MM.1S (cell line): ENCODE measurements around the gene SLAIN2.
"Not testable (repeated sequence)": the region's sequence is repeated elsewhere in the genome, so short reads cannot be mapped to it uniquely, and the experiment has no call there.

Experiments
- DNase-seq: peaks from one replicate; pipeline ENCODE4 v3.0.0-alpha.2; 2015
- H2AFZ ChIP-seq: fragments of 300-600 bp; sonication (generic); 2 replicates; pipeline ENCODE4 v1.6.0; 2016; ENCODE audit warnings: antibody characterized with exemption, low read length
- H3F3A ChIP-seq: fragments of 300-600 bp; sonication (generic); 2 replicates; pipeline ENCODE4 v1.6.1; 2016; ENCODE audit warnings: mild to moderate bottlenecking, antibody characterized with exemption, low read length, moderate library complexity, mixed read lengths; ENCODE audit not compliant: insufficient read depth
- H3K27ac ChIP-seq: fragments of 300-600 bp; sonication (generic); 2 replicates; pipeline ENCODE4 v1.5.1; 2016; ENCODE audit warnings: mild to moderate bottlenecking, low read length
- H3K27me3 ChIP-seq: fragments of 300-600 bp; sonication (generic); replicated peaks from 2 replicates; pipeline ENCODE4 v1.6.0; 2016; ENCODE audit warnings: low read length; ENCODE audit not compliant: insufficient read depth
- H3K36me3 ChIP-seq: fragments of 300-600 bp; sonication (generic); replicated peaks from 2 replicates; pipeline ENCODE4 v1.6.1; 2016; ENCODE audit warnings: mild to moderate bottlenecking, low read length, mixed read lengths; ENCODE audit not compliant: insufficient read depth
- H3K4me1 ChIP-seq: fragments of 300-600 bp; sonication (generic); 2 replicates; pipeline ENCODE4 v1.6.1; 2016; ENCODE audit warnings: low read length, mixed read lengths
- H3K4me2 ChIP-seq: fragments of 300-600 bp; sonication (generic); 2 replicates; pipeline ENCODE4 v1.6.0; 2016; ENCODE audit warnings: low read depth, low read length
- H3K4me3 ChIP-seq: fragments of 300-600 bp; sonication (generic); 2 replicates; pipeline ENCODE4 v1.5.1; 2016; ENCODE audit warnings: low read length, mixed read lengths
- H3K79me2 ChIP-seq: fragments of 300-600 bp; sonication (generic); 2 replicates; pipeline ENCODE4 v1.6.1; 2016; ENCODE audit warnings: mixed run types, low read length, mixed read lengths
- H3K9ac ChIP-seq: fragments of 300-600 bp; sonication (generic); 2 replicates; pipeline ENCODE4 v1.6.1; 2016; ENCODE audit warnings: low read length, mixed read lengths
- H3K9me2 ChIP-seq: fragments of 300-600 bp; sonication (generic); replicated peaks from 2 replicates; pipeline ENCODE4 v1.6.1; 2016; ENCODE audit warnings: mild to moderate bottlenecking, low read length, mixed read lengths; ENCODE audit not compliant: insufficient read depth
- H3K9me3 ChIP-seq: fragments of 300-600 bp; sonication (generic); replicated peaks from 2 replicates; pipeline ENCODE4 v1.6.1; 2016; ENCODE audit warnings: mild to moderate bottlenecking, low read length, mixed read lengths; ENCODE audit not compliant: insufficient read depth
- H4K20me1 ChIP-seq: fragments of 300-600 bp; sonication (generic); 2 replicates; pipeline ENCODE4 v1.6.1; 2016; ENCODE audit warnings: mild to moderate bottlenecking, low read length, moderate library complexity, mixed read lengths; ENCODE audit not compliant: insufficient read depth
- CTCF ChIP-seq: fragments of 300-600 bp; sonication (generic); IDR thresholded peaks from 2 replicates; pipeline ENCODE4 v1.5.1; 2016; ENCODE audit warnings: antibody characterized with exemption, low read length, mixed read lengths
- EZH2 ChIP-seq: fragments of 300-600 bp; sonication (generic); optimal IDR thresholded peaks from 2 replicates; pipeline ENCODE3; 2017; ENCODE audit warnings: low read depth, mild to moderate bottlenecking, antibody characterized with exemption, low read length, mixed read lengths
- EZH2phosphoT487 ChIP-seq: fragments of 300-600 bp; sonication (generic); IDR thresholded peaks from 2 replicates; pipeline ENCODE4 v1.6.1; 2018; ENCODE audit warnings: antibody characterized with exemption, low read length

The SLAIN2 gene

DNA sequence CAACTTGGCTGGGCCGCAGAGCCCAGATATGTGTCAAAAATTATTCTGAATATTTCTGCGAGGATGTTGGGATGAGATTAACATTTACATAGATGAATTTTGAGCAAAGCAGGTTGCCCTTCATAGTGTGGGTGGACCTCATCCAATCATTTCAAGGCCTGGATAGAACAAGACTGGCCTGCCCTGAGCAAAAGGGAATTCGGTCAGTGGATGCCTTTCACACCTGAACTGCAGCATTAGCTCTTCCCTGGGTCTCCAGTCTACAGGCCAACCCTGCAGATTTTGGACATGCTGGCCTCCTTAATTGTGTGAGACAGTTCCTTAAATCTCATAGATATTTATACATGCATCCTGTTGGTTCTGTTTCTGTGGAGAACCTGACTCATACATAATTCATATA is 109.4 kb downstream of the SLAIN2 start:
- no peak for DNase-seq
- Histone ChIP-seq H3K9me3 (no peaks in the 10 kb centered on the region), H3K79me2 (no peaks in the 10 kb centered on the region), H3K27me3 (no peaks in the 10 kb centered on the region), H3K27ac (no peak overlapping the region), H3K36me3 (no peaks in the 10 kb centered on the region), H3F3A (no peaks in the 10 kb centered on the region), H3K9me2 (no peaks in the 10 kb centered on the region), H3K4me3 (no peak overlapping the region), H3K9ac (no peak overlapping the region), H3K4me1 (no peaks in the 10 kb centered on the region), H3K4me2 (no peak overlapping the region), H4K20me1 (no peaks in the 10 kb centered on the region), H2AFZ (no peak overlapping the region)
- TF ChIP-seq EZH2 (no peak), EZH2phosphoT487 (no peak), CTCF (no peak)

DNA sequence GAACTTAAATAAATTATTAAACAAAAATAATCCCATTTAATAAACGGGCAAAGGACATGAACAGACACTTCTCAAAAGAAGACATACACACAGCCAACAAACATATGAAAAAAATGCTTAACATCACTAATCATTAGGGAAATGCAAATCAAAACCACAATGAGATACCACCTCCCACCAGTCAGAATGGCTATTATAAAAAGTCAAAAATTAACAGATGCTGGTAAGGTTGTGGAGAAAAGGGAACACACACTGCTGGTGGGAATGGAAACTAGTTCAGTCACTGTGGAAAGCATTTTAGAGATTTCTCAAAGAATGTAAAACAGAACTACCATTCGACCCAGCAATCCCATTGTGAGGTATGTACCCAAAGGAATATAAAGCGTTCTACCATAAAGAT is 110.3 kb downstream of the SLAIN2 start:
- H3K9me2 ChIP-seq, H3K9me3 ChIP-seq, DNase-seq, H3K36me3 ChIP-seq, H3K4me1 ChIP-seq, H3K79me2 ChIP-seq, H3K27me3 ChIP-seq, H3K4me3 ChIP-seq, H2AFZ ChIP-seq, H3K4me2 ChIP-seq, H3F3A ChIP-seq, H3K27ac ChIP-seq, H3K9ac ChIP-seq, H4K20me1 ChIP-seq: not testable (repeated sequence)

DNA sequence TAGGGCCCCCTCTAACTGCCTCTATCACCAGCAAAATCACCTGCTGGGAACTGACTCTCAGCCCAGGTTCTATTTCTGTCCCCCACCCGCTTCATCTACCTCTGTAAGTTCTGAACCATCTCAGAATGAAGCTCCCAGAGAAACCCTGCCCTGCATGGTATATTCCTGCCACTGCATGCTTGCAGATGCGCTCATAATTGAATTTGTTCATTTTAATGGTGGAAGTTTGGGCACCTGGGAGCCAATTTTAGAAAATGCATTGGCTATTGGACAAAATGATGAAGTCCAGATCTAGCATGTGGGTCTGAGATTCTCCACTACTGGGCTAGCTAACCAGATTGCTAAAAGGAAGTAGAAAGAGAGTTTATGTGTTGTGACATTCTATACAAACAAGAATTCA is 113.3 kb downstream of the SLAIN2 start:
- no peaks in the 10 kb centered on the region for H3K36me3 ChIP-seq
- H3K79me2 ChIP-seq: no peaks in the 10 kb centered on the region
- H3F3A ChIP-seq: no peaks in the 10 kb centered on the region
- no peak for DNase-seq
- no peaks in the 10 kb centered on the region for H3K9me2 ChIP-seq
- no peak overlapping the region for H3K27ac ChIP-seq
- no peaks in the 10 kb centered on the region for H3K9me3 ChIP-seq
- no peaks in the 10 kb centered on the region for H4K20me1 ChIP-seq
- H3K4me2 ChIP-seq: no peak overlapping the region
- no peak overlapping the region for H2AFZ ChIP-seq
- H3K27me3 ChIP-seq: no peaks in the 10 kb centered on the region
- no peak overlapping the region for H3K9ac ChIP-seq
- no peaks in the 10 kb centered on the region for H3K4me1 ChIP-seq
- TF ChIP-seq CTCF (no peak), EZH2phosphoT487 (no peak), EZH2 (no peak)
- H3K4me3 ChIP-seq: no peak overlapping the region

DNA sequence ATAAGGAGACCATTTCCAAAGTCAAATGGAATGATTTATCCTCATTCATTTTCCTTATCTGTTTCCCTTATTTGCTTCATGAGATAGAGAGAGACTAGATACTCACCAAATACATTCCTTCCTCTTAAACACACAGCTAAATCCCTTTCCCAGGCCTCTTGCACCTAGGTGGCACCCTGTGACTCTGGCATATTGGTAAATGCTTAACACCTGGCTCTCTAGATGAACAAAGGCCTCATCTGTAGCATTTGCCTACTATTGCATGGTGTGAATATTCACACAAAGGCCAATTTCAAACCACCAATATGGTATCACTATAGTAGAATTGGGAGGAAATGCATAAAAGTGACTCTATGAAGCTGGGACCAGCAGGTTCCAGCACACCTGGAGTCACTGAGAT is 119.7 kb downstream of the SLAIN2 start:
- TF ChIP-seq EZH2: no peak
- no peak for TF ChIP-seq CTCF
- TF ChIP-seq EZH2phosphoT487: no peak
- H3K27me3 ChIP-seq: no peaks in the 10 kb centered on the region

More for the DNA sequence above, 119.7 kb downstream of the SLAIN2 start:
- no peaks in the 10 kb centered on the region for H3K9me2 ChIP-seq
- H3K36me3 ChIP-seq: no peaks in the 10 kb centered on the region
- no peaks in the 10 kb centered on the region for H3K4me1 ChIP-seq
- no peak overlapping the region for H3K4me3 ChIP-seq
- no peak for DNase-seq
- no peak overlapping the region for H3K9ac ChIP-seq
- no peak overlapping the region for H3K4me2 ChIP-seq
- H3K9me3 ChIP-seq: no peaks in the 10 kb centered on the region
- H2AFZ ChIP-seq: no peak overlapping the region
- H3K27ac ChIP-seq: no peak overlapping the region
- no peaks in the 10 kb centered on the region for H3F3A ChIP-seq
- no peaks in the 10 kb centered on the region for H3K79me2 ChIP-seq
- H4K20me1 ChIP-seq: no peaks in the 10 kb centered on the region
